Ovary (tissue), 3 donors: Measurements from ENCODE around the gene CLDN19.

Source experiments
- POLR2A ChIP-seq: fragments of 450-650 bp; IDR thresholded peaks from one replicate; pipeline ENCODE4 v1.6.1; 2017; ENCODE audit warnings: antibody characterized with exemption, mild to moderate bottlenecking, moderate library complexity
- TF ChIP-seq, protein P1 (sequence below), 3 donors: fragments of 450-650 bp in 2 of 3; fragments of 200-600 bp in 1 of 3; IDR thresholded peaks; one replicate each; pipeline versions ENCODE4 v1.5.1 to v1.8.0; 2016 to 2022; ENCODE audit warnings: antibody characterized with exemption in 3 of 3, mild to moderate bottlenecking in 1 of 3
- donor health status: DM: no; HTN: no; CAD: no.

DNA sequence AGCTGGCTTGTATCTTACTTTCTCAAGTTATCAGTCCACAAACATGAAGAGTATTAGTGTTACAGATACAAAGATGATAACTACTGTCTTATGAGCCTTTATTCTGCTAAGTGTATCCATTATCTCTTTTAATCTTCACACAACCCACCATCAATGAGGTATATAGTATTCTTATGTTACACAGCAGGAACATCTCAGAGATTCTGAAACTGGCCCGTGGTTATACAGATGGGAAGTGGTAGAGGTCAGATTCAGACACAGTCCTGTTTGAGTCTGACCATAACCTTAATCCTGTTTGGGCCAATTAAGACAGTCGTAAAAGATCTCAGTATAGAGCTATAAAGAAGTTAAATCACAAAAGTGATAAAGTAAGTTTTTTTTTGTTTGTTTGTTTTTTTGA, 39.7 kb upstream of the CLDN19 start:
- TF ChIP-seq, protein P1, sequence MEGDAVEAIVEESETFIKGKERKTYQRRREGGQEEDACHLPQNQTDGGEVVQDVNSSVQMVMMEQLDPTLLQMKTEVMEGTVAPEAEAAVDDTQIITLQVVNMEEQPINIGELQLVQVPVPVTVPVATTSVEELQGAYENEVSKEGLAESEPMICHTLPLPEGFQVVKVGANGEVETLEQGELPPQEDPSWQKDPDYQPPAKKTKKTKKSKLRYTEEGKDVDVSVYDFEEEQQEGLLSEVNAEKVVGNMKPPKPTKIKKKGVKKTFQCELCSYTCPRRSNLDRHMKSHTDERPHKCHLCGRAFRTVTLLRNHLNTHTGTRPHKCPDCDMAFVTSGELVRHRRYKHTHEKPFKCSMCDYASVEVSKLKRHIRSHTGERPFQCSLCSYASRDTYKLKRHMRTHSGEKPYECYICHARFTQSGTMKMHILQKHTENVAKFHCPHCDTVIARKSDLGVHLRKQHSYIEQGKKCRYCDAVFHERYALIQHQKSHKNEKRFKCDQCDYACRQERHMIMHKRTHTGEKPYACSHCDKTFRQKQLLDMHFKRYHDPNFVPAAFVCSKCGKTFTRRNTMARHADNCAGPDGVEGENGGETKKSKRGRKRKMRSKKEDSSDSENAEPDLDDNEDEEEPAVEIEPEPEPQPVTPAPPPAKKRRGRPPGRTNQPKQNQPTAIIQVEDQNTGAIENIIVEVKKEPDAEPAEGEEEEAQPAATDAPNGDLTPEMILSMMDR (IDR thresholded peaks at IDR 0.05), result no peak
- TF ChIP-seq POLR2A, result no peak
